ENCODE data around the gene PQBP1. TPM values are rescaled to one million over a fixed set of nuclear protein-coding genes. Genes with fewer than 3 reads are reported as not detected.

The PQBP1 gene
- total RNA-seq, 1 donor from 2014 or later: 61.7 TPM

GRCh38 chrX:48903290-48903689 lies 5.6 kb downstream of the PQBP1 start:
- Mint-ChIP-seq H3K4me3 (ENCODE audit: unreplicated experiment) (no peak overlapping the region), H3K27ac (ENCODE audit: unreplicated experiment) (no peak overlapping the region), H3K36me3 (ENCODE audit: low read depth) (peaks cover 8% of the 10 kb centered on the region), H3K27me3 (ENCODE audit: low read depth) (no peaks in the 10 kb centered on the region), H3K9me3 (ENCODE audit: low read depth) (no peaks in the 10 kb centered on the region), H3K4me1 (ENCODE audit: low read depth) (peaks cover 3% of the 10 kb centered on the region)
- no peak for TF ChIP-seq CTCF (IDR thresholded peaks at IDR 0.05)
- no peak for DNase-seq (ENCODE audit: low spot score)

GRCh38 chrX:48904180-48904579 lies 6.5 kb downstream of the PQBP1 start:
- H3K27ac Mint-ChIP-seq (ENCODE audit: unreplicated experiment): no peak overlapping the region
- no peaks in the 10 kb centered on the region for H3K9me3 Mint-ChIP-seq (ENCODE audit: low read depth)
- H3K4me1 Mint-ChIP-seq (ENCODE audit: low read depth): no peaks in the 10 kb centered on the region
- peaks cover 9% of the 10 kb centered on the region for H3K36me3 Mint-ChIP-seq (ENCODE audit: low read depth)
- DNase-seq (ENCODE audit: low spot score): no peak
- no peak overlapping the region for H3K4me3 Mint-ChIP-seq (ENCODE audit: unreplicated experiment)
- H3K27me3 Mint-ChIP-seq (ENCODE audit: low read depth): no peaks in the 10 kb centered on the region
- no peak for TF ChIP-seq CTCF (IDR thresholded peaks at IDR 0.05)

GRCh38 chrX:48904626-48905025 lies 6.9 kb downstream of the PQBP1 start:
- Mint-ChIP-seq H3K36me3 (ENCODE audit: low read depth) (peaks cover 9% of the 10 kb centered on the region), H3K9me3 (ENCODE audit: low read depth) (no peaks in the 10 kb centered on the region), H3K27me3 (ENCODE audit: low read depth) (no peaks in the 10 kb centered on the region), H3K4me3 (ENCODE audit: unreplicated experiment) (no peak overlapping the region), H3K4me1 (ENCODE audit: low read depth) (no peaks in the 10 kb centered on the region), H3K27ac (ENCODE audit: unreplicated experiment) (no peak overlapping the region)
- no peak for DNase-seq (ENCODE audit: low spot score)
- no peak for TF ChIP-seq CTCF (IDR thresholded peaks at IDR 0.05)

- no peak for TF ChIP-seq CTCF (IDR thresholded peaks at IDR 0.05)
- Mint-ChIP-seq H3K9me3 (ENCODE audit: low read depth) (no peaks in the 10 kb centered on the region), H3K4me3 (ENCODE audit: unreplicated experiment) (no peak overlapping the region), H3K27me3 (ENCODE audit: low read depth) (no peaks in the 10 kb centered on the region), H3K36me3 (ENCODE audit: low read depth) (peaks cover 9% of the 10 kb centered on the region), H3K27ac (ENCODE audit: unreplicated experiment) (no peak overlapping the region), H3K4me1 (ENCODE audit: low read depth) (peaks cover 3% of the 10 kb centered on the region)
- peak; percentile 55 for DNase-seq (ENCODE audit: low spot score)
Observed at GRCh38 chrX:48905090-48905790, 7.5 kb downstream of the PQBP1 start.

GRCh38 chrX:48908600-48908999 lies 10.9 kb downstream of the PQBP1 start:
- no peak for TF ChIP-seq CTCF (IDR thresholded peaks at IDR 0.05)
- no peaks in the 10 kb centered on the region for H3K9me3 Mint-ChIP-seq (ENCODE audit: low read depth)
- peak overlapping the region; percentile 49 for H3K27ac Mint-ChIP-seq (ENCODE audit: unreplicated experiment)
- no peaks in the 10 kb centered on the region for H3K27me3 Mint-ChIP-seq (ENCODE audit: low read depth)
- H3K4me3 Mint-ChIP-seq (ENCODE audit: unreplicated experiment): no peak overlapping the region
- DNase-seq (ENCODE audit: low spot score): no peak
- H3K4me1 Mint-ChIP-seq (ENCODE audit: low read depth): peaks cover 13% of the 10 kb centered on the region
- H3K36me3 Mint-ChIP-seq (ENCODE audit: low read depth): peaks cover 2% of the 10 kb centered on the region
